H9 (cell line): ENCODE measurements around the gene ITM2B. TPM values are rescaled to one million over a fixed set of nuclear protein-coding genes. Genes with fewer than 3 reads are reported as not detected.

Source experiments
- DNase-seq: peaks from one replicate; pipeline ENCODE4 v3.0.0-alpha.2; 2017
- H2AFZ ChIP-seq: one replicate; pipeline ENCODE4 v1.6.1; 2013; ENCODE audit warnings: mild to moderate bottlenecking, low read length, control low read depth, moderate library complexity
- H2AK5ac ChIP-seq: 2 replicates; pipeline ENCODE4 v1.6.1; 2013; ENCODE audit warnings: low read length, control low read depth, mixed read lengths; ENCODE audit not compliant: insufficient read length
- H2BK120ac ChIP-seq: one replicate; pipeline ENCODE4 v1.6.1; 2013; ENCODE audit warnings: low read depth, mild to moderate bottlenecking, low read length, control low read depth, inconsistent platforms; ENCODE audit not compliant: poor library complexity, severe bottlenecking
- H2BK12ac ChIP-seq: 2 replicates; pipeline ENCODE4 v1.6.1; 2013; ENCODE audit warnings: low read length, control low read depth, mixed read lengths, low read depth; ENCODE audit not compliant: insufficient read length
- H2BK15ac ChIP-seq: 2 replicates; pipeline ENCODE4 v1.6.1; 2013; ENCODE audit warnings: low read depth, low read length, control low read depth
- H2BK20ac ChIP-seq: one replicate; pipeline ENCODE4 v1.6.1; 2013; ENCODE audit warnings: low read depth, mild to moderate bottlenecking, low read length, control low read depth, inconsistent platforms; ENCODE audit not compliant: poor library complexity, severe bottlenecking
- H2BK5ac ChIP-seq: 2 replicates; pipeline ENCODE4 v1.6.1; 2013; ENCODE audit warnings: low read length, control low read depth, mixed read lengths; ENCODE audit not compliant: insufficient read length
- H3K14ac ChIP-seq: 2 replicates; pipeline ENCODE4 v1.6.1; 2013; ENCODE audit warnings: low read length, control low read depth; ENCODE audit not compliant: insufficient read depth
- H3K18ac ChIP-seq: 2 replicates; pipeline ENCODE4 v1.6.1; 2013; ENCODE audit warnings: low read depth, mild to moderate bottlenecking, mixed read lengths, low read length, control low read depth; ENCODE audit not compliant: insufficient read length
- H3K23ac ChIP-seq: 2 replicates; pipeline ENCODE4 v1.6.1; 2013; ENCODE audit warnings: low read length, control low read depth, mixed read lengths, low read depth; ENCODE audit not compliant: insufficient read length
- H3K23me2 ChIP-seq: 2 replicates; pipeline ENCODE4 v1.6.1; 2013; ENCODE audit warnings: low read depth, mild to moderate bottlenecking, mixed read lengths, low read length, control low read depth; ENCODE audit not compliant: insufficient read length, poor library complexity, severe bottlenecking
- H3K27ac ChIP-seq: 2 replicates; pipeline ENCODE4 v1.5.1; 2013; ENCODE audit warnings: low read length, control low read depth, mixed read lengths, low read depth; ENCODE audit not compliant: insufficient read length
- H3K27me3 ChIP-seq: 2 replicates; pipeline ENCODE4 v1.6.1; 2013; ENCODE audit warnings: low read length, control low read depth, inconsistent platforms; ENCODE audit not compliant: insufficient read depth
- H3K4ac ChIP-seq: 2 replicates; pipeline ENCODE4 v1.6.1; 2013; ENCODE audit warnings: low read depth, mild to moderate bottlenecking, control low read depth, inconsistent platforms, low read length, moderate library complexity
- H3K4me1 ChIP-seq: 2 replicates; pipeline ENCODE4 v1.6.1; 2013; ENCODE audit warnings: low read length, control low read depth, inconsistent platforms; ENCODE audit not compliant: insufficient read depth
- H3K4me2 ChIP-seq: 2 replicates; pipeline ENCODE4 v1.6.1; 2013; ENCODE audit warnings: low read length, control low read depth, mixed read lengths; ENCODE audit not compliant: insufficient read length, insufficient read depth
- H3K56ac ChIP-seq: 2 replicates; pipeline ENCODE4 v1.6.1; 2013; ENCODE audit warnings: low read depth, mild to moderate bottlenecking, mixed read lengths, low read length, control low read depth; ENCODE audit not compliant: insufficient read length
- H3K79me1 ChIP-seq: 2 replicates; pipeline ENCODE4 v1.6.1; 2013; ENCODE audit warnings: low read depth, mild to moderate bottlenecking, moderate library complexity, low read length, control low read depth, inconsistent platforms; ENCODE audit not compliant: insufficient read depth, poor library complexity, severe bottlenecking
- H3K79me2 ChIP-seq: 2 replicates; pipeline ENCODE4 v1.6.1; 2013; ENCODE audit warnings: low read length, control low read depth, inconsistent platforms; ENCODE audit not compliant: insufficient read depth
- H3K9ac ChIP-seq: 2 replicates; pipeline ENCODE4 v1.6.1; 2013; ENCODE audit warnings: low read length, control low read depth, mixed read lengths; ENCODE audit not compliant: insufficient read length; ENCODE audit errors: extremely low read depth
- H3K9me3 ChIP-seq: one replicate; pipeline ENCODE4 v1.6.1; 2013; ENCODE audit warnings: low read depth, low read length, inconsistent platforms; ENCODE audit not compliant: control insufficient read depth
- H3T11ph ChIP-seq: one replicate; pipeline ENCODE4 v1.6.1; 2013; ENCODE audit warnings: mild to moderate bottlenecking, low read length, control low read depth, inconsistent platforms
- H4K20me1 ChIP-seq: one replicate; pipeline ENCODE4 v1.6.1; 2013; ENCODE audit not compliant: control insufficient read depth, insufficient read length, insufficient read depth
- H4K5ac ChIP-seq: 2 replicates; pipeline ENCODE4 v1.6.1; 2013; ENCODE audit warnings: low read depth, mild to moderate bottlenecking, mixed read lengths, low read length, control low read depth; ENCODE audit not compliant: insufficient read length
- H4K8ac ChIP-seq: replicated peaks from 2 replicates; pipeline ENCODE4 v1.6.1; 2013; ENCODE audit warnings: low read length, control low read depth, mixed read lengths, low read depth; ENCODE audit not compliant: insufficient read length
- H4K91ac ChIP-seq: 2 replicates; pipeline ENCODE4 v1.6.1; 2013; ENCODE audit warnings: low read depth, mild to moderate bottlenecking, moderate library complexity, mixed read lengths, low read length, control low read depth; ENCODE audit not compliant: insufficient read length
- H3K27ac Mint-ChIP-seq, 3 experiments: 2 replicates in 2 of 3; 3 replicates in 1 of 3; pipeline ENCODE4 v1.8.0; 2020 to 2021; ENCODE audit warnings: mixed read lengths in 3 of 3, mild to moderate bottlenecking in 1 of 3, moderate library complexity in 1 of 3
- H3K27me3 Mint-ChIP-seq: 2 replicates; pipeline ENCODE4 v1.8.0; 2021; ENCODE audit warnings: low read depth, mild to moderate bottlenecking, moderate library complexity, mixed read lengths
- H3K36me3 Mint-ChIP-seq, 3 experiments: 2 replicates in 2 of 3; 3 replicates in 1 of 3; pipeline ENCODE4 v1.8.0; 2020 to 2021; ENCODE audit warnings: low read depth in 3 of 3, mixed read lengths in 3 of 3; ENCODE audit not compliant: insufficient read depth in 1 of 3
- H3K4me1 Mint-ChIP-seq, 2 experiments: 2 replicates each; pipeline ENCODE4 v1.8.0; 2020; ENCODE audit warnings: mixed read lengths in 2 of 2
- H3K4me3 Mint-ChIP-seq, 2 experiments: 2 replicates in 1 of 2; 3 replicates in 1 of 2; pipeline ENCODE4 v1.8.0; 2020 to 2021; ENCODE audit warnings: mild to moderate bottlenecking in 2 of 2, mixed read lengths in 2 of 2, moderate library complexity in 1 of 2
- H3K9me3 Mint-ChIP-seq, 2 experiments: 2 replicates in 1 of 2; 3 replicates in 1 of 2; pipeline ENCODE4 v1.8.0; 2020; ENCODE audit warnings: mild to moderate bottlenecking in 2 of 2, mixed read lengths in 2 of 2, moderate library complexity in 1 of 2
- WGBS: extraction: QIAGEN DNeasy Blood & Tissue Kit; methylation state at CpG from one replicate; pipeline ENCODE4 v1.1.7; 2013; ENCODE audit warnings: missing lambda C conversion rate, low lambda C conversion rate, mixed read lengths; ENCODE audit not compliant: insufficient read length; ENCODE audit errors: extremely low coverage; 5-methylcytosine and 5-hydroxymethylcytosine counted together
- total RNA-seq: library from RNA; stranded (reverse); gene quantifications from 2 replicates; pipeline ENCODE4 v1.2.1, GENCODE V29; 2021
- TF ChIP-seq, protein P1 (sequence below): fragments of 200-600 bp; sonication (generic); conservative IDR thresholded peaks from 3 replicates; pipeline ENCODE4 v1.8.0; 2021; ENCODE audit warnings: antibody characterized with exemption, mild to moderate bottlenecking

Gene ITM2B
- total RNA-seq, 1 experiment from 2014 or later, result 175 TPM

DNA sequence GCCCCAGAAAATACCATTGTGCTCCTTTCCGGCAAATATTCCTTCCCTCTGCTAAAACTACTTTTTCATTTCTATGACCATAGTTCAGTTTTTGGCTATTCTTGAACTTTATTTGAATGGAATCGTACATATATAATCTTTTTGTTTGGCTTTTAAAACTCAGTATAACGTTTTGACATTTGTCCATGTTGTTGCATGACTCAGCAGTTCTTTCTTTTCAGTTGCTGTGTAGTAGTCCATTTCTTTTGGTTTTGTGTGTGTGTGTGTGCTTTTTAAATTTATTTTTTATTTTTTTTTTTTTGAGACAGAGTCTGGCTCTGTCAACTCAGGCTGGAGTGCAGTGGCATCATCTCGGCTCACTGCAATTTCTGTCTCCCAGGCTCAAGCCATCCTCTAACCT, 35.0 kb downstream of the ITM2B start:
- whole genome bisulfite sequencing, result no CpG with 5 or more reads among the region's 4 CpGs
- Mint-ChIP-seq H3K36me3 (peaks cover 2 to 6% (median 3%) of the 10 kb centered on the region in 3 experiments; a peak in 6 of 7 replicates), H3K9me3 (no peaks in the 10 kb centered on the region), H3K4me3 (no peak overlapping the region), H3K4me1 (peaks cover 6 to 16% of the 10 kb centered on the region in 2 experiments), H3K27me3 (no peaks in the 10 kb centered on the region), H3K27ac (no peak overlapping the region)
- TF ChIP-seq, protein P1, sequence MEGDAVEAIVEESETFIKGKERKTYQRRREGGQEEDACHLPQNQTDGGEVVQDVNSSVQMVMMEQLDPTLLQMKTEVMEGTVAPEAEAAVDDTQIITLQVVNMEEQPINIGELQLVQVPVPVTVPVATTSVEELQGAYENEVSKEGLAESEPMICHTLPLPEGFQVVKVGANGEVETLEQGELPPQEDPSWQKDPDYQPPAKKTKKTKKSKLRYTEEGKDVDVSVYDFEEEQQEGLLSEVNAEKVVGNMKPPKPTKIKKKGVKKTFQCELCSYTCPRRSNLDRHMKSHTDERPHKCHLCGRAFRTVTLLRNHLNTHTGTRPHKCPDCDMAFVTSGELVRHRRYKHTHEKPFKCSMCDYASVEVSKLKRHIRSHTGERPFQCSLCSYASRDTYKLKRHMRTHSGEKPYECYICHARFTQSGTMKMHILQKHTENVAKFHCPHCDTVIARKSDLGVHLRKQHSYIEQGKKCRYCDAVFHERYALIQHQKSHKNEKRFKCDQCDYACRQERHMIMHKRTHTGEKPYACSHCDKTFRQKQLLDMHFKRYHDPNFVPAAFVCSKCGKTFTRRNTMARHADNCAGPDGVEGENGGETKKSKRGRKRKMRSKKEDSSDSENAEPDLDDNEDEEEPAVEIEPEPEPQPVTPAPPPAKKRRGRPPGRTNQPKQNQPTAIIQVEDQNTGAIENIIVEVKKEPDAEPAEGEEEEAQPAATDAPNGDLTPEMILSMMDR, result no peak
- Histone ChIP-seq H3K4me2 (no peak overlapping the region), H2AFZ (no peak overlapping the region), H3K18ac (no peak overlapping the region), H4K5ac (no peak overlapping the region), H3K56ac (no peak overlapping the region), H3K27me3 (no peaks in the 10 kb centered on the region), H3K9ac (no peak overlapping the region), H4K91ac (no peak overlapping the region), H4K8ac (no peak overlapping the region), H3K14ac (no peak overlapping the region), H4K20me1 (no peaks in the 10 kb centered on the region), H2BK20ac (no peak overlapping the region), H3K4ac (no peak overlapping the region), H2AK5ac (no peak overlapping the region), H2BK5ac (no peak overlapping the region), H3K27ac (no peak overlapping the region), H3K79me2 (no peaks in the 10 kb centered on the region), H2BK120ac (no peak overlapping the region), H3K79me1 (no peaks in the 10 kb centered on the region), H3K4me1 (no peaks in the 10 kb centered on the region), H2BK12ac (no peak overlapping the region), H3T11ph (no peak overlapping the region), H2BK15ac (no peak overlapping the region), H3K9me3 (no peaks in the 10 kb centered on the region), H3K23ac (no peak overlapping the region), H3K23me2 (no peaks in the 10 kb centered on the region)
- DNase-seq, result no peak
